AG04450 (cell line): Measurements from ENCODE around the gene NSD2. TPM values are rescaled to one million over a fixed set of nuclear protein-coding genes. Genes with fewer than 3 reads are reported as not detected.
"Not testable (repeated sequence)": the region's sequence is repeated elsewhere in the genome, so short reads cannot be mapped to it uniquely, and the experiment has no call there.

Experiments
- CTCF ChIA-PET: fragments of 300-600, 350-600 bp; formaldehyde crosslinking; extraction: SDS; loops from one replicate; lab custom pipeline; 2022; ENCODE audit warnings: antibody characterized with exemption, inconsistent platforms; lab: Charles Lee
- POLR2A ChIA-PET: fragments of 350-600 bp; formaldehyde crosslinking; extraction: SDS; loops from one replicate; lab custom pipeline; 2021; ENCODE audit warnings: antibody characterized with exemption, inconsistent platforms; lab: Yijun Ruan, JAX
- DNase-seq: peaks from one replicate; pipeline ENCODE4 v3.0.0-alpha.2; 2011; ENCODE audit warnings: low read depth, low spot score
- H3K27ac ChIP-seq: one replicate; pipeline ENCODE4 v1.5.1; 2012; ENCODE audit warnings: low read depth, low read length, control low read depth
- H3K27me3 ChIP-seq: one replicate; pipeline ENCODE4 v1.6.0; 2012; ENCODE audit warnings: low read length; ENCODE audit not compliant: control insufficient read depth, insufficient read depth
- H3K4me3 ChIP-seq: 2 replicates; pipeline ENCODE4 v1.5.1; 2011; ENCODE audit warnings: mild to moderate bottlenecking, low read depth, low read length, control low read depth
- H3K9me3 ChIP-seq: 2 replicates; pipeline ENCODE4 v1.5.1; 2012; ENCODE audit warnings: low read length; ENCODE audit not compliant: control insufficient read depth, insufficient read depth
- polyA plus RNA-seq: library from polyadenylated mRNA; depleted of rRNA; stranded (reverse); fragments of >200 nt; gene quantifications from 2 replicates; pipeline ENCODE4 v1.2.3, GENCODE V29; 2011
- TF ChIP-seq, protein P1 (sequence below): IDR thresholded peaks from 2 replicates; pipeline ENCODE4 v1.5.1; 2011; ENCODE audit warnings: low read depth, low read length, control low read depth, inconsistent platforms

The NSD2 gene
- polyA plus RNA-seq, 1 experiment: 26.4 TPM

DNA sequence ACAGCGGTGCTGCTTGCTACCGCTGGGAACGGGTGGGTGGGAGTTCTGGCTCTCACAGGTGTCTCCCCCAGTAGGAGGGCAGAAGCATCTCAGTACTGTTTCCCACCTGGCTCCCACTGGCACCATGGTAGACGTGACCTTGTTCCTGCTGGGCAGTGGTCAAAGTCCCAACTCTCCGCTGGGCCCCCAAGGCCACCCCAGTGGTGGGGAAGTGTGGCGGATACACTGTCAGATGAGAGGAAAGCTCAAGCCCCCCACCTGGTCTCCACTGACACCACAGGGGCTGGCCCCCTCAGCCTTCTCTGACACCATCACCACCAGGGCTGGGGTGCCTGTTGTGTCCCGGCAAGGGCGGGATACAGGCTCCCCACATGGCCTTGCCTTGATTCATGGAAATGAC lies 39.9 kb upstream of the NSD2 start:
- no peak overlapping the region for H3K27ac ChIP-seq
- TF ChIP-seq, protein P1, sequence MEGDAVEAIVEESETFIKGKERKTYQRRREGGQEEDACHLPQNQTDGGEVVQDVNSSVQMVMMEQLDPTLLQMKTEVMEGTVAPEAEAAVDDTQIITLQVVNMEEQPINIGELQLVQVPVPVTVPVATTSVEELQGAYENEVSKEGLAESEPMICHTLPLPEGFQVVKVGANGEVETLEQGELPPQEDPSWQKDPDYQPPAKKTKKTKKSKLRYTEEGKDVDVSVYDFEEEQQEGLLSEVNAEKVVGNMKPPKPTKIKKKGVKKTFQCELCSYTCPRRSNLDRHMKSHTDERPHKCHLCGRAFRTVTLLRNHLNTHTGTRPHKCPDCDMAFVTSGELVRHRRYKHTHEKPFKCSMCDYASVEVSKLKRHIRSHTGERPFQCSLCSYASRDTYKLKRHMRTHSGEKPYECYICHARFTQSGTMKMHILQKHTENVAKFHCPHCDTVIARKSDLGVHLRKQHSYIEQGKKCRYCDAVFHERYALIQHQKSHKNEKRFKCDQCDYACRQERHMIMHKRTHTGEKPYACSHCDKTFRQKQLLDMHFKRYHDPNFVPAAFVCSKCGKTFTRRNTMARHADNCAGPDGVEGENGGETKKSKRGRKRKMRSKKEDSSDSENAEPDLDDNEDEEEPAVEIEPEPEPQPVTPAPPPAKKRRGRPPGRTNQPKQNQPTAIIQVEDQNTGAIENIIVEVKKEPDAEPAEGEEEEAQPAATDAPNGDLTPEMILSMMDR: no peak
- DNase-seq: no peak
- POLR2A ChIA-PET: no interaction called here
- H3K4me3 ChIP-seq: no peak overlapping the region
- CTCF ChIA-PET: interaction anchor here (1.8 kb wide), 1 partner anchor 68 kb away, joined by 4 read pairs; no protein-coding TSS in a partner anchor
- H3K9me3 ChIP-seq: no peaks in the 10 kb centered on the region
- H3K27me3 ChIP-seq: no peaks in the 10 kb centered on the region

DNA sequence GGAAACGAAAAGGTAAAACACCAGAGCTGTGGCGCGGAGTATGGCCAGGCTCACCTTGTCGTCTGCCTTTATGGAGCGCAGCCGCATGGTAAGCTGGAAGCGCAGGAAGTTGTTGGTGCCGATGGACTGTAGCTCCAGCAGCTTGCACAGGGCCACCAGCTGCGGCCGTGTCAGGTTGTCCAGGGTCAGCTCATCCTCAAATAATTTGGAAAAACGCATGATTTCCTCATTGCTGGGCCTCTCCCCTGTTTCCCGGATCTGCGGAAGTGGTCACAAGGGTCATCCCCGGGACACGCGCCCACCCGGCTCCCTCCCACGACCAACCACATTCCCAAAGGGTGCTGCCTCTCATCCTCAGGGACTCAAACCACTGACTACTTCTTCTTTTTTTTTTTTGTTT lies 38.5 kb upstream of the NSD2 start:
- POLR2A ChIA-PET: no interaction called here

DNA sequence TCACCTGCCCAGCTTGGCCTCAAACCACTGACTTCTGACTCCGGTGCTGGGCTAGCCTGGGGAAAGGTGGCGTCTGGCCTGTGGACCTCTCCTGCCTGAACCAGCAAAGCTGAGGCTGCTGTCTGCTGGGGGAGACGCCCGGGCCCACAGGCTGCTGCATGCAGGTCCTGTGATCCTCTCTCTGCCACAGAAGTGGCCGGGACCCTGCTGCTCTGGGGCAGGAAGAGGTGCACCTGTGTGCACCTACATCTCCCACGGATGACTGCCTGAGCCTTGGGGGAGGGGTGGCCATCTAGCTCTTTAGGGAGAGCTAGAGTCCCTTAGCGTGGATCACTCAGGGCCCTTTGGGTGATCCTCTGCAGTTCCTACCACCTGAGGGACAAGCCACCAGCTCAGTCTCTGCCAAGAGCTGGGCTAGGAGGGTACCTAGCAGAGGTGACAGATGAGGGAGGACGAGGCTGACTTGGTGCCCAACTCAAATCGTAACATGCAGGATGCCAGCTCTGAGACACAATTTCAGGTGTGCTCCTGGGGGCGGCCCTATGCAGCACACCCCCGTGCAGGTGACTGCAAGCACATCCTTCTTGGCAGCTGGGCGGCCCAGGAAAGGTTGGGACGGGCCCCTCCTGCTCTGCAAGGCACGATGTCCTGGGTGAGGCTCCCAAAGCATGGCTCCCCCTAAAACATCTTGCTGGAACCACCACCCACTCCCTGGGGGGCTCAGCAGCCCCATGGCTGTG lies 37.7 kb upstream of the NSD2 start:
- DNase-seq: no peak
- Histone ChIP-seq H3K9me3 (no peaks in the 10 kb centered on the region), H3K27ac (no peak overlapping the region), H3K4me3 (no peak overlapping the region), H3K27me3 (no peaks in the 10 kb centered on the region)
- ChIA-PET POLR2A (no interaction called here), CTCF (interaction anchor here (1.1 kb wide), 1 partner anchor 75 kb away, joined by 6 read pairs; no protein-coding TSS in a partner anchor)
- TF ChIP-seq, protein P1: no peak

More for the DNA sequence above, 38.5 kb upstream of the NSD2 start:
- Histone ChIP-seq H3K9me3 (no peaks in the 10 kb centered on the region), H3K27ac (no peak overlapping the region), H3K4me3 (no peak overlapping the region), H3K27me3 (no peaks in the 10 kb centered on the region)
- TF ChIP-seq, protein P1: no peak
- no peak for DNase-seq
- CTCF ChIA-PET: interaction anchor here (0.7 to 1.1 kb wide), 2 partner anchors 76 to 169 kb away, joined by 3 to 6 read pairs; no protein-coding TSS in a partner anchor

DNA sequence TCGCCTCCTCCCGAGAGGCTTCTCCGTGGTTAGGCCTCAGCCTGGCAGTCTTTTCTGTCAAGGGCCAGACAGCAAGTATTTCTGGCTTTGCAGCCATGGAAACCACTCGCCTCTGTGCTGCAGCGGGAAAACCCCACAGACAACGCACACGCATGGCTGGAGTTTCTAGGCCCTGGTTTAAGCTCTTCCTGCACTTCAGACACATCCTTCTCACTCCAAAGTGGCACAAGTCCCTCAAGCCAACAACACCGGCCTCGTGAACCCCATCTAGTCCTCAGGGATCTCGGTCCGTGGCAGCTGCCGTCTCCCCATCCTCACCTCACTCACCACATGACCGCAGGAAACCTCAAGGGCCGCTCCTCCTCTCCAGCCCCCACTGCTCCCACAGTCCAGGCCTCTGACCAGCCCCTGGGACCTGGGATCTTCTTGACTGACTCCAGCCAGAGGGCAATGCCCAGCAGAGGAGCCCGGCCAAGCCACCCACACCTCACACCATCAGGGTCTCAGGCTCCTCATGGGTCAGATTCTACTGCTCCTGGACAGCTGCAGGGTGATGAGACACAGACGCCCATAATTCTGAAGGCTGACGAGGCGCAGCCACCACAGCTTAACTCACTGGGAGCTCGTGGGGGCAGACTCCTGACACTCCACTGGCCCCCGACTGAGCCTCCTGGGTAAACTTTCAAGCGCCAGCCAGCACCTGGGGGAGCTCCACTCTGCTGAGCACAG lies 37.0 kb upstream of the NSD2 start:
- H3K27me3 ChIP-seq: no peaks in the 10 kb centered on the region
- H3K27ac ChIP-seq: no peak overlapping the region
- ChIA-PET CTCF (interaction anchor here (0.5 to 1.1 kb wide), 4 partner anchors 65 to 110 kb away, joined by 3 to 6 read pairs (median 4); no protein-coding TSS in a partner anchor), POLR2A (no interaction called here)
- no peaks in the 10 kb centered on the region for H3K9me3 ChIP-seq
- H3K4me3 ChIP-seq: no peak overlapping the region
- DNase-seq: no peak
- TF ChIP-seq, protein P1: no peak

DNA sequence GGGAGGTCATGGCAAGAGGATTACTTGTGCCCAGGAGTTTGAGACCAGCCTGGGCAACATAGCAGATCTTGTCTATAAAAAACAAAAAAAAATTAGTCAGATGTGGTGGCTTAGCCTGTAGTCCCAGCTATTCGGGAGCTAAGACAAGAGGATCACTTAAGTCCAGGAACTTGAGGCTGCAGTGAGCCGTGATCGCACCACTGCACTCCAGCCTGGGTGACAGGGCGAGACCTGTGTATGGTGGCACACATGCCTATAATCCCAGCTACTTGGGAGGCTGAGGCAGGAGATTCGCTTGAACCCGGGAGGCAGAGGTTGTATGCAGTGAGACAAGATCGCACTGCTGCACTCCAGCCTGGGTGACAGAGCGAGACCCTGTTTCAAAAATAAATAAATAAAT lies 35.4 kb upstream of the NSD2 start:
- DNase-seq: not testable (repeated sequence)

More for the DNA sequence above, 35.4 kb upstream of the NSD2 start:
- H3K4me3 ChIP-seq, CTCF ChIA-PET, H3K27me3 ChIP-seq, H3K27ac ChIP-seq, H3K9me3 ChIP-seq, POLR2A ChIA-PET: not testable (repeated sequence)
